GM12878 (cell line): Measurements from ENCODE around the gene MYH9. TPM values are rescaled to one million over a fixed set of nuclear protein-coding genes. Genes with fewer than 3 reads are reported as not detected.

Experiments
- ATAC-seq: fragments of 200-7000 bp; cut with Tn5 transposase; 3 replicates; pipeline ENCODE4 v1.9.1; 2020; ENCODE audit warnings: mild to moderate bottlenecking, moderate library complexity
- BruUV-seq: library from RNA; stranded (reverse); fragments of 400-500 nt; replicated peaks from 2 replicates; lab custom pipeline; 2021; lab: Mats Ljungman, UMichigan
- CTCF ChIA-PET: fragments of 300-600 bp; sonication (Branson Sonifier 250); formaldehyde crosslinking; extraction: SDS; loops from one replicate; lab custom pipeline; 2021; ENCODE audit warnings: inconsistent platforms; lab: Yijun Ruan, JAX
- POLR2A ChIA-PET: fragments of 350-600 bp; formaldehyde crosslinking; extraction: SDS; loops from one replicate; lab custom pipeline; 2021; ENCODE audit warnings: inconsistent platforms; lab: Charles Lee
- RAD21 ChIA-PET: fragments of 300-600 bp; sonication (Branson Sonifier 250); formaldehyde crosslinking; loops from one replicate; lab custom pipeline; 2023; ENCODE audit warnings: antibody characterized with exemption; ENCODE audit not compliant: unreplicated experiment; lab: Charles Lee
- SMC1A ChIA-PET: fragments of 300-600 bp; sonication (Branson Sonifier 250); formaldehyde crosslinking; loops from one replicate; lab custom pipeline; 2023; ENCODE audit not compliant: unreplicated experiment, uncharacterized antibody; lab: Charles Lee
- DNase-seq: peaks from one replicate; pipeline ENCODE4 v3.0.0-alpha.2; 2011; ENCODE audit warnings: low read depth, low spot score
- FAIRE-seq: peaks from 3 replicates; lab custom pipeline; 2011; peaks lifted over from hg19 to GRCh38; lab: Jason Lieb, UNC
- H2AFZ ChIP-seq: 2 replicates; pipeline ENCODE4 v1.6.0; 2011; ENCODE audit warnings: low read depth, low read length, control low read depth; ENCODE audit not compliant: control insufficient read depth
- H3K27ac ChIP-seq: 2 replicates; pipeline ENCODE4 v1.5.1; 2011; ENCODE audit warnings: control low read depth; ENCODE audit not compliant: control insufficient read depth, insufficient read depth
- H3K27me3 ChIP-seq, 2 experiments: replicated peaks in 1 of 2; 2 replicates each; pipeline versions ENCODE4 v1.6.0 to v1.6.1; 2011; ENCODE audit warnings: low read length in 1 of 2; ENCODE audit not compliant: control insufficient read depth in 2 of 2, insufficient read depth in 2 of 2
- H3K36me3 ChIP-seq, 2 experiments: 2 replicates each; pipeline ENCODE4 v1.5.1; 2011; ENCODE audit warnings: low read length in 1 of 2; ENCODE audit not compliant: control insufficient read depth in 2 of 2, insufficient read depth in 2 of 2
- H3K4me1 ChIP-seq: 2 replicates; pipeline ENCODE4 v1.6.1; 2011; ENCODE audit warnings: mild to moderate bottlenecking, low read length, moderate library complexity, mixed read lengths; ENCODE audit not compliant: control insufficient read depth, insufficient read depth
- H3K4me2 ChIP-seq: 2 replicates; pipeline ENCODE4 v1.6.0; 2011; ENCODE audit warnings: control low read depth; ENCODE audit not compliant: control insufficient read depth, insufficient read depth
- H3K4me3 ChIP-seq: fragments of 200-600 bp; sonication (generic); 2 replicates; pipeline ENCODE4 v1.5.1; 2016
- H3K79me2 ChIP-seq: 2 replicates; pipeline ENCODE4 v1.6.0; 2011; ENCODE audit warnings: low read length; ENCODE audit not compliant: control insufficient read depth, insufficient read depth
- H3K9ac ChIP-seq: 2 replicates; pipeline ENCODE4 v1.8.0; 2011; ENCODE audit warnings: low read length, control low read depth, mixed read lengths; ENCODE audit not compliant: control insufficient read depth, insufficient read depth
- H3K9me3 ChIP-seq: replicated peaks from 3 replicates; pipeline ENCODE4 v1.5.1; 2011; ENCODE audit warnings: mild to moderate bottlenecking, low read length; ENCODE audit not compliant: control insufficient read depth, insufficient read depth
- H4K20me1 ChIP-seq: 2 replicates; pipeline ENCODE4 v1.6.0; 2011; ENCODE audit not compliant: control insufficient read depth, insufficient read depth
- ATF2 ChIP-seq: IDR thresholded peaks from 2 replicates; pipeline ENCODE4 v1.6.1; 2012; ENCODE audit warnings: low read length, inconsistent platforms
- ATF3 ChIP-seq: IDR thresholded peaks from 2 replicates; pipeline ENCODE4 v1.6.1; 2011; ENCODE audit warnings: low read depth, mild to moderate bottlenecking, low read length, moderate library complexity, borderline replicate concordance; ENCODE audit errors: extremely low read depth
- BHLHE40 ChIP-seq, 2 experiments: fragments of 450-650 bp in 1 of 2; IDR thresholded peaks; 2 replicates each; pipeline ENCODE4 v1.6.1; 2011 to 2017; ENCODE audit warnings: low read depth in 2 of 2, borderline replicate concordance in 1 of 2, improper control_type of control experiment in 1 of 2, low read length in 1 of 2, mild to moderate bottlenecking in 1 of 2
- GATAD2B ChIP-seq: fragments of 450-650 bp; conservative IDR thresholded peaks from 2 replicates; pipeline ENCODE4 v1.6.1; 2017; ENCODE audit warnings: low read depth, mild to moderate bottlenecking, moderate library complexity
- HDGF ChIP-seq: fragments of 450-650 bp; IDR thresholded peaks from 2 replicates; pipeline ENCODE4 v1.6.1; 2016; ENCODE audit warnings: antibody characterized with exemption
- IKZF2 ChIP-seq, 2 experiments: fragments of 450-650 bp; IDR thresholded peaks; 2 replicates each; pipeline ENCODE4 v1.6.1; 2017; ENCODE audit warnings: mild to moderate bottlenecking in 2 of 2, moderate library complexity in 2 of 2
- LARP7 ChIP-seq: fragments of 450-650 bp; IDR thresholded peaks from 2 replicates; pipeline ENCODE4 v1.6.1; 2017; ENCODE audit warnings: mild to moderate bottlenecking
- MLLT1 ChIP-seq: fragments of 450-650 bp; IDR thresholded peaks from 2 replicates; pipeline ENCODE4 v1.6.1; 2016; ENCODE audit warnings: mild to moderate bottlenecking
- NRF1 ChIP-seq: conservative IDR thresholded peaks from 2 replicates; pipeline ENCODE4 v1.6.1; 2011; ENCODE audit warnings: mild to moderate bottlenecking, low read depth, low read length, improper control_type of control experiment
- PAX5 ChIP-seq: IDR thresholded peaks from 2 replicates; pipeline ENCODE4 v1.6.1; 2011; ENCODE audit warnings: low read depth, low read length, borderline replicate concordance
- SIN3A ChIP-seq: IDR thresholded peaks from 2 replicates; pipeline ENCODE4 v1.6.1; 2012; ENCODE audit warnings: low read depth, low read length, improper control_type of control experiment
- SPI1 ChIP-seq: IDR thresholded peaks from 2 replicates; pipeline ENCODE4 v1.6.1; 2011; ENCODE audit warnings: low read depth, mild to moderate bottlenecking, low read length, moderate library complexity, borderline replicate concordance; ENCODE audit not compliant: insufficient read depth
- TAF1 ChIP-seq: IDR thresholded peaks from 2 replicates; pipeline ENCODE4 v1.6.1; 2011; ENCODE audit warnings: mild to moderate bottlenecking, low read depth, low read length, borderline replicate concordance
- TARDBP ChIP-seq: IDR thresholded peaks from 2 replicates; pipeline ENCODE4 v1.6.1; 2016; ENCODE audit warnings: borderline replicate concordance
- USF2 ChIP-seq: IDR thresholded peaks from 2 replicates; pipeline ENCODE4 v1.6.1; 2011; ENCODE audit warnings: low read depth, low read length, improper control_type of control experiment, borderline replicate concordance
- ZBTB33 ChIP-seq: fragments of 450-650 bp; IDR thresholded peaks from 2 replicates; pipeline ENCODE4 v1.6.1; 2017; ENCODE audit warnings: mild to moderate bottlenecking
- ZNF207 ChIP-seq: fragments of 450-650 bp; IDR thresholded peaks from 2 replicates; pipeline ENCODE4 v1.6.1; 2014; ENCODE audit warnings: antibody characterized with exemption, mild to moderate bottlenecking, borderline replicate concordance
- WGBS: methylation state at CpG from one replicate; pipeline ENCODE4 v1.1.6; 2016; ENCODE audit warnings: low lambda C conversion rate; ENCODE audit not compliant: insufficient replicate concordance, insufficient coverage; ENCODE audit errors: missing lambda C conversion rate; 5-methylcytosine and 5-hydroxymethylcytosine counted together
- in situ Hi-C: fragments of 300-500 bp; cut with MboI; formaldehyde crosslinking; loops from 9 replicates; pipeline ENCODE4 v1.14.3; 2018; ENCODE audit warnings: mixed read lengths
- intact Hi-C: fragments of 100-400 bp; cut with micrococcal nuclease; formaldehyde crosslinking; loops from one replicate; pipeline ENCODE4 v1.14.2; 2022; ENCODE audit not compliant: unreplicated experiment
- polyA plus RNA-seq, 11 experiments: library from polyadenylated mRNA; depleted of rRNA in 4 of 11; unstranded in 6 of 11; stranded (reverse) in 5 of 11; fragments of >200 nt; fragmentation: Nextera tagmentation in 4 of 11; fragmentation: Illumina TruSeq in 1 of 11; extraction: Ambion mirVana in 4 of 11; extraction: Trizol in 1 of 11; gene quantifications; 1 replicate in 1 of 11; 2 replicates in 10 of 11; pipeline versions ENCODE4 v1.2.1 to v1.2.3, GENCODE V29; 2011 to 2016; ENCODE audit warnings: inconsistent platforms in 2 of 11, missing spikeins in 2 of 11, low read depth in 1 of 11
- total RNA-seq, 4 experiments: library from RNA; depleted of rRNA in 3 of 4; stranded (reverse); fragments of >200 nt in 3 of 4; fragmentation: Illumina TruSeq in 1 of 4; extraction: Trizol in 1 of 4; gene quantifications; 2 replicates each; pipeline versions ENCODE4 v1.2.1 to v1.2.3, GENCODE V29; 2013 to 2021

The MYH9 gene
- total and polyA plus RNA-seq, 10 of the 15 experiments (the other 5 are each of a cell fraction or from before 2014, with no cell fraction given), result 5.1 to 525 (median 145) TPM

GRCh38 chr22:36299295-36299694, 88.5 kb downstream of the MYH9 start (continued):
- TF ChIP-seq ZBTB33 (no peak), MLLT1 (no peak), LARP7 (no peak), SPI1 (no peak), GATAD2B (no peak)
- TF ChIP-seq, all 136 proteins: peak for 0

- DNase-seq (no peak), FAIRE-seq (no peak), ATAC-seq (no peak)
- Histone ChIP-seq H3K4me3 (no peak overlapping the region), H3K27me3 (no peaks in the 10 kb centered on the region), H3K79me2 (no peaks in the 10 kb centered on the region), H3K4me2 (no peak overlapping the region), H3K9me3 (no peaks in the 10 kb centered on the region), H3K27ac (no peak overlapping the region), H3K36me3 (peaks cover 62 to 74% of the 10 kb centered on the region in 2 experiments), H3K9ac (no peak overlapping the region), H2AFZ (no peak overlapping the region), H4K20me1 (no peaks in the 10 kb centered on the region), H3K4me1 (no peaks in the 10 kb centered on the region)
- WGBS, result 98% methylated on average over 13 of the region's 13 CpGs
- in situ Hi-C loops, result no loop called here
- ChIA-PET RAD21 (interaction anchor here (0.9 to 9.7 kb wide), 4 partner anchors 12 to 171 kb away, joined by 3 to 107 read pairs (median 3); no protein-coding TSS in a partner anchor), POLR2A (interaction anchor here (0.6 kb wide), 2 partner anchors 11 to 57 kb away, joined by 5 to 6 read pairs; no protein-coding TSS in a partner anchor), CTCF (interaction anchor here (1.6 to 4.9 kb wide), 3 partner anchors 13 to 189 kb away, joined by 7 to 41 read pairs (median 29); no protein-coding TSS in a partner anchor), SMC1A (interaction anchor here (0.9 to 5.9 kb wide), 3 partner anchors 20 to 188 kb away, joined by 3 to 70 read pairs (median 5); no protein-coding TSS in a partner anchor)
- intact Hi-C loops, result no loop called here
- BruUV-seq, result no TSS peak
- TF ChIP-seq SIN3A (no peak), ATF3 (no peak), PAX5 (no peak), TARDBP (no peak), USF2 (no peak), TAF1 (no peak), NRF1 (no peak), IKZF2 (IDR thresholded peaks at IDR 0.05) (no peak), HDGF (no peak), ATF2 (no peak), BHLHE40 (IDR thresholded peaks at IDR 0.05; ENCODE audit: borderline replicate concordance in 1 of 2, low read depth in 2 of 2, low read length in 1 of 2) (no peak), ZNF207 (no peak)
Observed at GRCh38 chr22:36298601-36299000, 89.2 kb downstream of the MYH9 start.
